Nephron (organoid): ENCODE results near the gene RNF112.
A peak's percentile ranks its signal among the peaks of the same experiment; 100 is the strongest.

Experiments
- H3K27ac Mint-ChIP-seq, 3 experiments: 2 replicates each; pipeline ENCODE4 v1.8.0; 2020; ENCODE audit warnings: mixed read lengths in 3 of 3, mild to moderate bottlenecking in 2 of 3, moderate library complexity in 1 of 3
- H3K27me3 Mint-ChIP-seq: 2 replicates; pipeline ENCODE4 v1.8.0; 2021; ENCODE audit warnings: low read depth, mild to moderate bottlenecking, moderate library complexity, mixed read lengths
- H3K36me3 Mint-ChIP-seq: 2 replicates; pipeline ENCODE4 v1.8.0; 2020; ENCODE audit warnings: low read depth, mixed read lengths
- H3K4me1 Mint-ChIP-seq: 2 replicates; pipeline ENCODE4 v1.8.0; 2020; ENCODE audit warnings: mixed read lengths
- H3K4me3 Mint-ChIP-seq, 3 experiments: 2 replicates each; pipeline ENCODE4 v1.8.0; 2020; ENCODE audit warnings: mild to moderate bottlenecking in 3 of 3, mixed read lengths in 3 of 3, moderate library complexity in 2 of 3
- H3K9me3 Mint-ChIP-seq: 2 replicates; pipeline ENCODE4 v1.8.0; 2020; ENCODE audit warnings: mixed read lengths
- CTCF ChIP-seq, 3 experiments: fragments of 200-600 bp; sonication (generic); IDR thresholded peaks; one replicate each; pipeline ENCODE4 v1.5.0; 2021; ENCODE audit warnings: antibody characterized with exemption in 3 of 3; ENCODE audit not compliant: unreplicated experiment in 3 of 3

Gene RNF112

GRCh38 chr17:19372011-19372370, 39.0 kb upstream of the RNF112 start:
- Mint-ChIP-seq H3K9me3 (no peaks in the 10 kb centered on the region), H3K27me3 (no peaks in the 10 kb centered on the region), H3K27ac (no peak overlapping the region), H3K4me1 (peaks cover 8% of the 10 kb centered on the region), H3K36me3 (no peaks in the 10 kb centered on the region), H3K4me3 (no peak overlapping the region)
- TF ChIP-seq CTCF (IDR thresholded peaks at IDR 0.05; ENCODE audit: unreplicated experiment in 3 of 3): no peak

- H3K4me1 Mint-ChIP-seq: peaks cover 12% of the 10 kb centered on the region
- H3K27ac Mint-ChIP-seq: no peak overlapping the region
- no peaks in the 10 kb centered on the region for H3K27me3 Mint-ChIP-seq
- H3K4me3 Mint-ChIP-seq: no peak overlapping the region
- no peak for TF ChIP-seq CTCF (IDR thresholded peaks at IDR 0.05; ENCODE audit: unreplicated experiment in 3 of 3)
- no peaks in the 10 kb centered on the region for H3K36me3 Mint-ChIP-seq
- H3K9me3 Mint-ChIP-seq: no peaks in the 10 kb centered on the region
These were observed 38.6 kb upstream of the RNF112 start for GRCh38 chr17:19372439-19372838.

GRCh38 chr17:19372866-19373504, 38.0 kb upstream of the RNF112 start:
- Mint-ChIP-seq H3K27ac (no peak overlapping the region), H3K9me3 (no peaks in the 10 kb centered on the region), H3K27me3 (no peaks in the 10 kb centered on the region), H3K4me1 (peaks cover 12% of the 10 kb centered on the region), H3K4me3 (no peak overlapping the region), H3K36me3 (no peaks in the 10 kb centered on the region)
- no peak for TF ChIP-seq CTCF (IDR thresholded peaks at IDR 0.05; ENCODE audit: unreplicated experiment in 3 of 3)

- Mint-ChIP-seq H3K4me1 (peaks cover 14% of the 10 kb centered on the region), H3K4me3 (peak overlapping the region; percentile 56 to 74 (median 59)), H3K36me3 (peaks cover under 1% of the 10 kb centered on the region), H3K27ac (peak overlapping the region in 2 of 3 experiments; percentile 26 to 39), H3K27me3 (no peaks in the 10 kb centered on the region), H3K9me3 (no peaks in the 10 kb centered on the region)
- TF ChIP-seq CTCF (IDR thresholded peaks at IDR 0.05; ENCODE audit: unreplicated experiment in 3 of 3): no peak
These were observed 36.9 kb upstream of the RNF112 start for GRCh38 chr17:19374136-19374535.

- no peaks in the 10 kb centered on the region for H3K9me3 Mint-ChIP-seq
- no peaks in the 10 kb centered on the region for H3K27me3 Mint-ChIP-seq
- H3K36me3 Mint-ChIP-seq: peaks cover 16% of the 10 kb centered on the region
- peak overlapping the region; percentile 73 to 83 (median 76) for H3K4me3 Mint-ChIP-seq
- peaks cover 30% of the 10 kb centered on the region for H3K4me1 Mint-ChIP-seq
- peak overlapping the region; percentile 79 to 80 (median 80) for H3K27ac Mint-ChIP-seq
- TF ChIP-seq CTCF (IDR thresholded peaks at IDR 0.05; ENCODE audit: unreplicated experiment in 3 of 3): no peak
These were observed 35.3 kb upstream of the RNF112 start for GRCh38 chr17:19375732-19376131.

GRCh38 chr17:19376811-19377210, 34.2 kb upstream of the RNF112 start:
- H3K9me3 Mint-ChIP-seq: no peaks in the 10 kb centered on the region

More at GRCh38 chr17:19376811-19377210, 34.2 kb upstream of the RNF112 start:
- peak overlapping the region; percentile 90 to 92 (median 91) for H3K4me3 Mint-ChIP-seq
- peaks cover 32% of the 10 kb centered on the region for H3K4me1 Mint-ChIP-seq
- no peaks in the 10 kb centered on the region for H3K27me3 Mint-ChIP-seq
- peak overlapping the region; percentile 91 to 99 (median 97) for H3K27ac Mint-ChIP-seq
- H3K36me3 Mint-ChIP-seq: peaks cover 25% of the 10 kb centered on the region
- TF ChIP-seq CTCF (IDR thresholded peaks at IDR 0.05; ENCODE audit: unreplicated experiment in 3 of 3): no peak
